Measurements from ENCODE around the gene KCNH8.

DNA sequence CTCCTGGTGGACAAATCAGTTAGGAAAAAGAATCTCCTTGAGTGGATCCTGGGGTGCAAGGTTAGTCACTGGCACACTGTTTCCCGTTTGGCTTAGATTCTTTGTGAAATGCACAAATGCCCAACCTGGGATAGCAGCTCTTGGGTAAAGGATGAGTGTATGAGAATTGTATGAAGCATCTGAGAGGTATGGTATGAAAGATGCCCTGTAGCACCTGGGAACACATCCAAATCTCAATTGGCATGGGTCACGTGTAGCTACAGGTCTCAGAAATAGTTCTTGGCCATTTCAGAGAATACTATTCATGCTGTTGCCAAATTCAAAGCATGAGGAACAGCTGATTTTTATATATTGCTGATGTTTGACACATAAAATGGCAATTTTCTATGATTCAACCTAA is 84.3 kb downstream of the KCNH8 start:
- TF ChIP-seq POLR2A (IDR thresholded peaks at IDR 0.05; ENCODE audit: low read depth, low read length) (no peak), MAFK (IDR thresholded peaks at IDR 0.05; ENCODE audit: low read depth, low read length) (no peak), RAD21 (IDR thresholded peaks at IDR 0.05; ENCODE audit: low read length) (no peak), CEBPB (IDR thresholded peaks at IDR 0.05; ENCODE audit: low read depth, low read length) (no peak), MAZ (IDR thresholded peaks at IDR 0.05; ENCODE audit: borderline replicate concordance, low read depth, low read length) (no peak), BHLHE40 (IDR thresholded peaks at IDR 0.05; ENCODE audit: low read depth, low read length) (no peak), NFE2L2 (IDR thresholded peaks at IDR 0.05; ENCODE audit: low read depth, low read length) (no peak), FOS (IDR thresholded peaks at IDR 0.05; ENCODE audit: low read depth, low read length) (no peak)
- TF ChIP-seq, protein P1, sequence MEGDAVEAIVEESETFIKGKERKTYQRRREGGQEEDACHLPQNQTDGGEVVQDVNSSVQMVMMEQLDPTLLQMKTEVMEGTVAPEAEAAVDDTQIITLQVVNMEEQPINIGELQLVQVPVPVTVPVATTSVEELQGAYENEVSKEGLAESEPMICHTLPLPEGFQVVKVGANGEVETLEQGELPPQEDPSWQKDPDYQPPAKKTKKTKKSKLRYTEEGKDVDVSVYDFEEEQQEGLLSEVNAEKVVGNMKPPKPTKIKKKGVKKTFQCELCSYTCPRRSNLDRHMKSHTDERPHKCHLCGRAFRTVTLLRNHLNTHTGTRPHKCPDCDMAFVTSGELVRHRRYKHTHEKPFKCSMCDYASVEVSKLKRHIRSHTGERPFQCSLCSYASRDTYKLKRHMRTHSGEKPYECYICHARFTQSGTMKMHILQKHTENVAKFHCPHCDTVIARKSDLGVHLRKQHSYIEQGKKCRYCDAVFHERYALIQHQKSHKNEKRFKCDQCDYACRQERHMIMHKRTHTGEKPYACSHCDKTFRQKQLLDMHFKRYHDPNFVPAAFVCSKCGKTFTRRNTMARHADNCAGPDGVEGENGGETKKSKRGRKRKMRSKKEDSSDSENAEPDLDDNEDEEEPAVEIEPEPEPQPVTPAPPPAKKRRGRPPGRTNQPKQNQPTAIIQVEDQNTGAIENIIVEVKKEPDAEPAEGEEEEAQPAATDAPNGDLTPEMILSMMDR (conservative IDR thresholded peaks at IDR 0.05; ENCODE audit: low read depth, low read length), result no peak
- TF ChIP-seq, protein P2, sequence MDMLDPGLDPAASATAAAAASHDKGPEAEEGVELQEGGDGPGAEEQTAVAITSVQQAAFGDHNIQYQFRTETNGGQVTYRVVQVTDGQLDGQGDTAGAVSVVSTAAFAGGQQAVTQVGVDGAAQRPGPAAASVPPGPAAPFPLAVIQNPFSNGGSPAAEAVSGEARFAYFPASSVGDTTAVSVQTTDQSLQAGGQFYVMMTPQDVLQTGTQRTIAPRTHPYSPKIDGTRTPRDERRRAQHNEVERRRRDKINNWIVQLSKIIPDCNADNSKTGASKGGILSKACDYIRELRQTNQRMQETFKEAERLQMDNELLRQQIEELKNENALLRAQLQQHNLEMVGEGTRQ (IDR thresholded peaks at IDR 0.05; ENCODE audit: low read depth, low read length), result no peak
